Glutamatergic neuron (in vitro differentiated cells): ENCODE results near the gene PLEKHA1. TPM values are rescaled to one million over a fixed set of nuclear protein-coding genes. Genes with fewer than 3 reads are reported as not detected.

Source experiments
- DNase-seq: peaks from one replicate; pipeline ENCODE4 v3.0.0; 2022
- H3K27ac Mint-ChIP-seq: one replicate; pipeline ENCODE4 v1.8.0; 2020; ENCODE audit warnings: mild to moderate bottlenecking, mixed read lengths, inconsistent platforms; ENCODE audit not compliant: unreplicated experiment
- H3K27me3 Mint-ChIP-seq: one replicate; pipeline ENCODE4 v1.8.0; 2020; ENCODE audit warnings: mild to moderate bottlenecking, moderate library complexity, mixed read lengths, inconsistent platforms; ENCODE audit not compliant: unreplicated experiment
- H3K36me3 Mint-ChIP-seq: one replicate; pipeline ENCODE4 v1.8.0; 2020; ENCODE audit warnings: mild to moderate bottlenecking, mixed read lengths, inconsistent platforms; ENCODE audit not compliant: unreplicated experiment
- H3K4me1 Mint-ChIP-seq: one replicate; pipeline ENCODE4 v1.8.0; 2020; ENCODE audit warnings: mild to moderate bottlenecking, low read depth, mixed read lengths, inconsistent platforms; ENCODE audit not compliant: unreplicated experiment
- H3K4me3 Mint-ChIP-seq: one replicate; pipeline ENCODE4 v1.8.0; 2020; ENCODE audit warnings: mild to moderate bottlenecking, mixed read lengths, inconsistent platforms; ENCODE audit not compliant: unreplicated experiment
- H3K9me3 Mint-ChIP-seq: one replicate; pipeline ENCODE4 v1.8.0; 2020; ENCODE audit warnings: mild to moderate bottlenecking, moderate library complexity, mixed read lengths, inconsistent platforms; ENCODE audit not compliant: unreplicated experiment
- CTCF ChIP-seq: fragments of 200-600 bp; sonication (generic); IDR thresholded peaks from one replicate; pipeline ENCODE4 v1.5.0; 2021; ENCODE audit not compliant: partially characterized antibody, unreplicated experiment
- total RNA-seq: library from RNA; stranded (reverse); fragmentation: NEBNext Ultra II Directional; extraction: Animal tissue kit (Norgen Biotek cat#: 25700); gene quantifications from one replicate; pipeline ENCODE4 v1.2.1, GENCODE V29; 2021; ENCODE audit not compliant: unreplicated experiment

The PLEKHA1 gene
- total RNA-seq, 1 donor from 2014 or later = 31.4 TPM

GRCh38 chr10:122424059-122424458 is 49.6 kb downstream of the PLEKHA1 start:
- no peaks in the 10 kb centered on the region for H3K36me3 Mint-ChIP-seq
- no peaks in the 10 kb centered on the region for H3K9me3 Mint-ChIP-seq
- peaks cover 17% of the 10 kb centered on the region for H3K4me1 Mint-ChIP-seq
- DNase-seq = no peak
- H3K4me3 Mint-ChIP-seq = no peak overlapping the region
- TF ChIP-seq CTCF = no peak
- peaks cover 2% of the 10 kb centered on the region for H3K27me3 Mint-ChIP-seq
- no peak overlapping the region for H3K27ac Mint-ChIP-seq

GRCh38 chr10:122426829-122427228 is 52.3 kb downstream of the PLEKHA1 start:
- Mint-ChIP-seq H3K27ac (no peak overlapping the region), H3K36me3 (no peaks in the 10 kb centered on the region), H3K9me3 (no peaks in the 10 kb centered on the region), H3K27me3 (peaks cover under 1% of the 10 kb centered on the region), H3K4me3 (no peak overlapping the region), H3K4me1 (peaks cover 8% of the 10 kb centered on the region)
- DNase-seq = no peak
- no peak for TF ChIP-seq CTCF

GRCh38 chr10:122427280-122427679 is 52.8 kb downstream of the PLEKHA1 start:
- Mint-ChIP-seq H3K27me3 (no peaks in the 10 kb centered on the region), H3K9me3 (no peaks in the 10 kb centered on the region), H3K4me3 (no peak overlapping the region), H3K4me1 (peaks cover 8% of the 10 kb centered on the region), H3K27ac (no peak overlapping the region), H3K36me3 (no peaks in the 10 kb centered on the region)
- DNase-seq = no peak
- TF ChIP-seq CTCF = no peak

- DNase-seq = no peak
- Mint-ChIP-seq H3K27ac (no peak overlapping the region), H3K4me1 (no peaks in the 10 kb centered on the region), H3K4me3 (no peak overlapping the region), H3K36me3 (peaks cover 12% of the 10 kb centered on the region), H3K27me3 (no peaks in the 10 kb centered on the region), H3K9me3 (no peaks in the 10 kb centered on the region)
- peak; percentile 85 for TF ChIP-seq CTCF
Measured at GRCh38 chr10:122435212-122435827, 60.8 kb downstream of the PLEKHA1 start.

GRCh38 chr10:122441961-122442360 is 67.5 kb downstream of the PLEKHA1 start:
- Mint-ChIP-seq H3K9me3 (peaks cover 1% of the 10 kb centered on the region), H3K27ac (no peak overlapping the region), H3K27me3 (no peaks in the 10 kb centered on the region), H3K4me3 (no peak overlapping the region), H3K4me1 (peaks cover 2% of the 10 kb centered on the region), H3K36me3 (peaks cover 16% of the 10 kb centered on the region)
- DNase-seq = no peak
- no peak for TF ChIP-seq CTCF
